NCI-H2196 (cell line): ENCODE results near the gene CMTM4.
"Not testable (repeated sequence)": the region's sequence is repeated elsewhere in the genome, so short reads cannot be mapped to it uniquely, and the experiment has no call there.

Source experiments
- DNase-seq: peaks from one replicate; lab custom pipeline; 2025; ENCODE audit not compliant: unreplicated experiment; lab: John Stamatoyannopoulos, UW

The CMTM4 gene

GRCh38 chr16:66617728-66618127 is 78.8 kb downstream of the CMTM4 start:
- no peak for DNase-seq

GRCh38 chr16:66617010-66617434 is 79.5 kb downstream of the CMTM4 start:
- no peak for DNase-seq

- no peak for DNase-seq
These were observed 80.0 kb downstream of the CMTM4 start for GRCh38 chr16:66616592-66616991.

GRCh38 chr16:66616169-66616568 is 80.4 kb downstream of the CMTM4 start:
- DNase-seq = no peak

- no peak for DNase-seq
These were observed 82.3 kb downstream of the CMTM4 start for GRCh38 chr16:66614161-66614802.

- DNase-seq = no peak
These were observed 84.1 kb downstream of the CMTM4 start for GRCh38 chr16:66612422-66612821.

GRCh38 chr16:66611911-66612310 is 84.6 kb downstream of the CMTM4 start:
- DNase-seq = not testable (repeated sequence)

GRCh38 chr16:66610111-66610820 is 86.3 kb downstream of the CMTM4 start:
- DNase-seq = no peak

GRCh38 chr16:66609139-66609510 is 87.4 kb downstream of the CMTM4 start:
- no peak for DNase-seq

- peak; percentile 68 for DNase-seq
These were observed 88.1 kb downstream of the CMTM4 start for GRCh38 chr16:66608241-66609138.

- no peak for DNase-seq
These were observed 90.4 kb downstream of the CMTM4 start for GRCh38 chr16:66605979-66606751.

- DNase-seq = no peak
These were observed 91.2 kb downstream of the CMTM4 start for GRCh38 chr16:66605177-66605978.

GRCh38 chr16:66604376-66605176 is 92.0 kb downstream of the CMTM4 start, which contains the start of gene CMTM3:
Gene CMTM3 (plus strand): TSS chr16:66604704. CDS start chr16:66604806, 102 bp downstream.
- DNase-seq = peak; percentile 19

- DNase-seq = no peak
These were observed 92.8 kb downstream of the CMTM4 start for GRCh38 chr16:66603537-66604375.

- no peak for DNase-seq
These were observed 95.1 kb downstream of the CMTM4 start for GRCh38 chr16:66601471-66601870.

- DNase-seq = no peak
These were observed 96.1 kb downstream of the CMTM4 start for GRCh38 chr16:66600477-66600876.

- no peak for DNase-seq
These were observed 96.8 kb downstream of the CMTM4 start for GRCh38 chr16:66599726-66600125.

GRCh38 chr16:66598111-66598510 is 98.4 kb downstream of the CMTM4 start:
- DNase-seq = no peak
